Measurements from ENCODE around the gene JAKMIP3. TPM values are rescaled to one million over a fixed set of nuclear protein-coding genes. Genes with fewer than 3 reads are reported as not detected.
A peak's percentile ranks its signal among the peaks of the same experiment; 100 is the strongest.

JAKMIP3 gene
- total and polyA plus RNA-seq, 8 donors = 0.22 to 0.50 (median 0.37) TPM

DNA sequence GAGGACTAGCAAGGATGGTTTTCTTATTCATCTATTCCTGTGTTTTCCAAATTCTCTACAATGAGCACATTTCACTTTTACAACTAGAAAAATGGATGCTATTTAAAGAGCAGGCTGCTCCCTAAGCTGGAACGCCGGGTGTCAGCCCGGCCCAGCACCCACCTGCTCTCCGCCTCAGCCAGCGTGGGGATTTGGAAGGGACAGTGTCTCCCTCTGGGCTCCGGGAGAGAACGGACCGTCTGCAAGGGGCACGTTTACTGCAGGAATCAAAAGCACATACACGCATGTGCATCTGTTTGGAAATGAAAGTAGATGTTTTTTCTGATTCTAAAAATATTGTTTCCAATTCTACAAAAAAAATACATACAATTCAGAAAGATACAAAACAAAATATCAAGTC lies 2.3 kb upstream of the JAKMIP3 start:
- no peak for ATAC-seq
- H3K36me3 ChIP-seq = no peaks in the 10 kb centered on the region
- intact Hi-C loops (cut with DNase I) = no loop called here
- no peak for TF ChIP-seq CTCF (IDR thresholded peaks at IDR 0.05)
- peak in 1 of 4 donors; percentile 36 for DNase-seq
- H3K4me1 ChIP-seq = no peaks in the 10 kb centered on the region
- H3K9me3 ChIP-seq = no peaks in the 10 kb centered on the region
- H3K4me3 ChIP-seq = no peak overlapping the region
- peaks cover 0 to 63% of the 10 kb centered on the region in 2 donors for H3K27me3 ChIP-seq
- H3K27ac ChIP-seq = no peak overlapping the region

- H3K4me1 ChIP-seq = no peaks in the 10 kb centered on the region
- DNase-seq (peak in 1 of 4 donors; percentile 75), ATAC-seq (no peak)
- peaks cover 0 to 56% of the 10 kb centered on the region in 2 donors for H3K27me3 ChIP-seq
- H3K27ac ChIP-seq = no peak overlapping the region
- H3K4me3 ChIP-seq = no peak overlapping the region
- H3K9me3 ChIP-seq = no peaks in the 10 kb centered on the region
- H3K36me3 ChIP-seq = no peaks in the 10 kb centered on the region
- TF ChIP-seq CTCF (IDR thresholded peaks at IDR 0.05) = no peak
- intact Hi-C loops (cut with DNase I) = no loop called here
Observed at GRCh38 chr10:132064082-132064755, 1.5 kb upstream of the JAKMIP3 start.

DNA sequence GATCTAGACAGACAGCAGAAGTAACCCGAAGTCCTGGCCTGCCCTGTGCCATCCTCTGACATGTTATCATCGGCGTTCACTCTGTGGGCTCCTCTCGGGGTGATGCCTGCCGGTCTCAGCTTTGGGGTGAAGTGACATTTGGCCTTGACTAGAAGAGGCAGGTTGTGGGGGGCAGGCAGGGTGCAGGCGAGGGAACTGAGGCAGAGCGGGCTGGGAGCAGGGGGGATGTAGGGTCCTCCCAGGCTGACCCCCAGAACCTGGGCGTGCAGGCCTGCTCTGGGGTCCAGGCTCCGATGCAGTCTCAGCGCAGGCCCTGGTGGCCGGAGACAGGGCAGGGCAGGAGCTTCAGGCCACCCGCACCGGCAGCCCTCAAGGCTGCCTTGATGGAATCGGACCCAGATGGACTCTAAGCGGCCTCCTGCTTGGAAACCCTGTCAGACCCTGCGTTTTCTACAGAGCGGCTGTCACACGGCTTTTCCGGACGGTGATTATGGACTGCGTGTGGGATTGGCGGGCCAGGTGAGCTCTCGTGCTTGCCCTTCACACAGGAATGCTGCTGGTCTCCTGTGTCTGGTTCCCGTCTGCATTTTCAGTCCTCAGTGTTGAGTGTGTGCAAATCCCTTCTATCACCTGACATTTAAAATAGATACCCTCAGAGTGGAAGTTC lies 842 bp upstream of the JAKMIP3 start:
- peak overlapping the region in 1 of 2 donors; percentile 15 for H3K4me3 ChIP-seq
- no peaks in the 10 kb centered on the region for H3K9me3 ChIP-seq
- H3K36me3 ChIP-seq = no peaks in the 10 kb centered on the region
- intact Hi-C loops (cut with DNase I) = no loop called here
- TF ChIP-seq CTCF (IDR thresholded peaks at IDR 0.05) = no peak
- peak; percentile 10 for ATAC-seq
- DNase-seq = peak in 1 of 4 donors; percentile 71
- H3K27ac ChIP-seq = no peak overlapping the region
- peaks cover 0 to 56% of the 10 kb centered on the region in 2 donors for H3K27me3 ChIP-seq
- H3K4me1 ChIP-seq = no peaks in the 10 kb centered on the region

DNA sequence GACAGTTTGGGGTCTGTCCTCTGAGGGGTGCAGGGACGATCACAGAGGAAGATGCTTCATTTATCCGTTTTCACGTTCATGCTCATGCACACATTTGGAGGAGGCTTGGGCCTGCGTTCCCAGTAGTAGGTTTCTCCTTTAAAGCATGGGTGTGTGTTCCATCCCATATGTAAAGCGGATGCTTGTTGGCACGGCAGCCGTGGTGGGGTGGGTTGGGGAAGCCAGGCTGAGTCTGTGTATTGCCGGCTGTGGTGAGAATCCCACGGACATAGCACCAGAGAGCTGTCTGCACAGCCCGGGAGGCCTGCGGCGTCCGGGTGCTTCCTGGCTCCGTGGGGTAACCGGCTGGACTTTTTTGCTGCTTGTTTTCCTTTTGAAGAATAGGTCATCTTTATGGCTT lies 440 bp downstream of the JAKMIP3 start:
- Histone ChIP-seq H3K36me3 (no peaks in the 10 kb centered on the region), H3K4me1 (no peaks in the 10 kb centered on the region), H3K27ac (no peak overlapping the region), H3K4me3 (peak overlapping the region; percentile 15 to 26), H3K27me3 (peaks cover 0 to 50% of the 10 kb centered on the region in 2 donors), H3K9me3 (no peaks in the 10 kb centered on the region)
- intact Hi-C loops (cut with DNase I) = no loop called here
- peak in 2 of 4 donors; percentile 10 to 65 for DNase-seq
- TF ChIP-seq CTCF (IDR thresholded peaks at IDR 0.05) = no peak
- peak; percentile 13 for ATAC-seq

- no peak for ATAC-seq
- no peaks in the 10 kb centered on the region for H3K36me3 ChIP-seq
- H3K27me3 ChIP-seq = peaks cover 0 to 44% of the 10 kb centered on the region in 2 donors
- no peak for DNase-seq
- intact Hi-C loops (cut with DNase I) = no loop called here
- no peaks in the 10 kb centered on the region for H3K4me1 ChIP-seq
- no peak for TF ChIP-seq CTCF (IDR thresholded peaks at IDR 0.05)
- no peaks in the 10 kb centered on the region for H3K9me3 ChIP-seq
- no peak overlapping the region for H3K4me3 ChIP-seq
- H3K27ac ChIP-seq = no peak overlapping the region
Observed at GRCh38 chr10:132066812-132067211, 1.1 kb downstream of the JAKMIP3 start.
